Astrocyte of the spinal cord (primary cell): ENCODE measurements around the gene CCDC157.

Source experiments
- DNase-seq: peaks from one replicate; pipeline ENCODE4 v3.0.0; 2011; ENCODE audit warnings: low read depth, low spot score
- H3K4me3 ChIP-seq: 2 replicates; pipeline ENCODE4 v1.5.1; 2011; ENCODE audit warnings: low read depth, mild to moderate bottlenecking, low read length, moderate library complexity
- CTCF ChIP-seq: IDR thresholded peaks from 2 replicates; pipeline ENCODE4 v1.5.1; 2012; ENCODE audit warnings: low read depth, mild to moderate bottlenecking, low read length, inconsistent platforms
- in situ Hi-C: cut with HindIII; loops from 2 replicates; pipeline ENCODE4 v1.10.0; 2017; ENCODE audit warnings: low sequenced_read_pairs

Gene CCDC157

GRCh38 chr22:30310881-30311771 lies 45.7 kb upstream of the CCDC157 start:
- no peak for DNase-seq
- H3K4me3 ChIP-seq, result no peak overlapping the region
- in situ Hi-C loops, result no loop called here
- TF ChIP-seq CTCF, result no peak

DNA sequence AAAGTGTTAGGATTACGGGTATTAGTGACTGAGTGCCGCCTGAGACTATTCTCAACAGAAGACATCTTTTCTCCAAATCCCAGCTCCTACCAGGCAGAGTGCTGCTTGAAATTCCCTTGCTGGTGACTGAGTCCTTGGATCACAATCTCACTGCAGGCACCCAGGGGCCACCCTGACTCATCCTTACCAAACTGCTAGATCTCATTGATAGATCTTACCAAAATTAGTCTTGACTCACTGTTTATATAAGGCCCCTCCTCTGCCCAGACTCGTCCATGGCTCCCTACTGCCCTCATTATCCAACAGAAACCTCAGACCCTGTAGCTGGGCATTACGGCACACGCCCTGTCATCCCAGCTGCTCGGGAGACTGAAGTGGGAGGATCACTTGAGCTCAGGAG lies 44.8 kb upstream of the CCDC157 start:
- no peak overlapping the region for H3K4me3 ChIP-seq
- peak; percentile 79 for DNase-seq
- no peak for TF ChIP-seq CTCF
- in situ Hi-C loops, result no loop called here

DNA sequence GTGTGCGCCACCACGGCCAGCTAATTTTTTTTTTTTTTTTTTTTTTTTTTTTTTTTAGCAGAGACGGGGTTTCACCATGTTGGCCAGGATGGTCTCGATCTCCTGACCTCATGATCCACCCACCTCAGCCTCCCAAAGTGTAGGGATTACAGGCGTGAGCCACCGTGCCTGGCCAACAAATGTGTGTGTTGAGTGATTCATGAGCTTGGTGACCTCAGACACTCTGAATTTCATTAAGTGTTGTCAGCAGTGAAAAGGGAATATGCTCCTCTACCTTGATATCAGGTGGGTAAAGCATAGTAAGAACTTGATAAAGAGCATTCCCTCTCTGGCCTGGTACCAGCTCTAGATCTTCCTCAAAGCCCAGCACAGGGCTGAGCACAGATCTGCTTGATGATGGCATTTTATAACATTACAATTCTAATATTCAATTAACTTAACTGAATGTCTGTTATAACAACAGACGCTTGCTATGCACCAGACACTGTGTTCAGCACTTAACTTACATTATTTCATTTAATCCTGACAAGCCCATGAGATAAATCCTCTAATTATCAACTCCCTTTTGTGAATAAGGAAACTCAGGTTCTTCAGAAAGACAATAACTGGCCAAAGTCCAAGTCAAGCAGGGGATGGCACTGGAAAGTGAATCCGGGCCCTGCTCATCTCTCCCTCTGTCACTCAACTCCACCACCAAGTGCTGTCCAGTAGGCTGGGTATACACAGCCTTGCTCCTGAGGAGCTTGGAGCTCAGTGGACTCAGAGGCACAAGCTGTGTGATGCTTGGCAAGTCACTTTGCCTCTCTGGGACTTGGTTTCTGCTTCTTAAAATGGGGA lies 43.1 kb upstream of the CCDC157 start:
- in situ Hi-C loops, result no loop called here
- no peak overlapping the region for H3K4me3 ChIP-seq
- DNase-seq, result no peak
- no peak for TF ChIP-seq CTCF

GRCh38 chr22:30314915-30315314 lies 41.9 kb upstream of the CCDC157 start:
- no peak overlapping the region for H3K4me3 ChIP-seq
- DNase-seq, result no peak
- in situ Hi-C loops, result no loop called here
- no peak for TF ChIP-seq CTCF

DNA sequence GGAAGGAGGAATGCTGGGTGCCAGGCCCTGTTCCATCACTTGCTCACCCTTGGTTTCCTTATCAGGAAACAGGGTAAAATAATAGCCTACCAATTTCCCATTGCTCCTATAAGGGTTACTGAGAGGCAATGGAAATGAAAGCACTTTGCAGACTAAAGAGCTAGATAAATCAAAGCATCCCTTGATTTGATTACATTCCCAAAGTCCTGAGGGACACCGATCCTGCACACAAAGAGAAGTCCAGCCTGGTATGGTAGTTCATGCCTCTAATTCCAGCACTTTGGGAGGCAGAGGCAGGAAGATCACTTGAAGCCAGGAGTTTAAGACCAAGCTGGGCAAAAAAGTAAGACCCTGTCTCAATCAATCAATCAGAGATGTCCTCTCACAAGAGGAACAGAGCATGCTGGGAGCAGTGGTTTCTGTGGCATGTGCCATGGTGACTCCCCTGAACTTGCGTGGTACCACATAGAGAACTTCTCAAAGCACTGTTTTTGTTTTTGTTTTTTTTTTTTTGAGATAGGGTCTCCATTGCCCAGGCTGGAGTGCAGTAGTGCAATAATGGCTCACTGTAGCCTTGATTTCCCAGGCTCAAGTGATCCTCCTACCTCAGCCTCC lies 40.7 kb upstream of the CCDC157 start:
- TF ChIP-seq CTCF, result no peak
- no peak for DNase-seq
- no peak overlapping the region for H3K4me3 ChIP-seq
- in situ Hi-C loops, result no loop called here

DNA sequence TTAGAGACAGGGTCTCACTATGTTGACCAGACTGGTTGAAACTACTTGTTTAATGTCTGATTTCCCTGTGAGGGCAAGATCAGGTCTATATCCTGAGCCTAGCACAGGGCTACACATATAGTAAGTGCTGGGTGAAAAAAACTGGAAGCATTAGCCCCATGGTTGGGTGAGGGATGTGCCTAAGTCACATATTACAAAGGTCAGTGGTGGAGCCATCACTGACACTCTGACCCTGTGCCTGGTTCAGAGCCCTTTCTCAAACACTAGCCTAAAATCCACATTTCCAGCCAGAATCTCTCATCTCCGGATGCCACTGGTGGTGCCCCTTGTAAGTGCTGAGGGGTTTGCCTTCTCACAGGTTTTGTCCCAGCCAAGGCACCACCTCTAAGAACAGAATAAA lies 39.0 kb upstream of the CCDC157 start:
- H3K4me3 ChIP-seq, result no peak overlapping the region
- TF ChIP-seq CTCF, result no peak
- no peak for DNase-seq
- in situ Hi-C loops, result no loop called here
